Measurements from ENCODE around the gene PCDHGA6. TPM values are rescaled to one million over a fixed set of nuclear protein-coding genes. Genes with fewer than 3 reads are reported as not detected.
"Not testable (repeated sequence)": the region's sequence is repeated elsewhere in the genome, so short reads cannot be mapped to it uniquely, and the experiment has no call there.

Gene PCDHGA6
- total and polyA plus RNA-seq, 2 donors (not counting 1 experiment from before 2014, with no cell fraction given), result 3.9 to 4.8 TPM

- Histone ChIP-seq H3K27ac (ENCODE audit: insufficient read depth, low read length) (no peak within 1 kb of the TSS), H2AFZ (ENCODE audit: low read length) (no peak within 1 kb of the TSS), H3K79me2 (ENCODE audit: control insufficient read depth, insufficient read depth, low read length) (no peaks in the 10 kb centered on the region), H3K4me3 (replicated peaks in 1 of 4; ENCODE audit: control extremely low read depth in 1 of 4, insufficient read depth in 1 of 4, low read depth in 3 of 4, low read length in 4 of 4) (peak within 1 kb of the TSS in 2 of 4 experiments; percentile 16 to 21), H3K27me3 (ENCODE audit: control insufficient read depth, insufficient read depth, low read length) (no peaks in the 10 kb centered on the region), H3K36me3 (ENCODE audit: control insufficient read depth, insufficient read depth, low read length) (no peaks in the 10 kb centered on the region), H3K9ac (ENCODE audit: insufficient read depth, low read length) (no peak within 1 kb of the TSS), H3K4me2 (ENCODE audit: extremely low read depth, insufficient read depth, low read length) (no peak within 1 kb of the TSS), H3K9me3 (ENCODE audit: control insufficient read depth, insufficient read depth, low read depth, low read length) (peaks cover 4% of the 10 kb centered on the region), H3K4me1 (ENCODE audit: control insufficient read depth, extremely low read depth, insufficient read depth, low read length) (no peaks in the 10 kb centered on the region), H4K20me1 (ENCODE audit: control insufficient read depth, extremely low read depth, insufficient read depth, low read length) (no peaks in the 10 kb centered on the region)
- peak in 1 of 2 donors; percentile 13 for TF ChIP-seq CTCF (conservative IDR thresholded peaks at IDR 0.05 in 1 of 2, IDR thresholded peaks at IDR 0.05 in 1 of 2; ENCODE audit: low read depth in 1 of 2, low read length in 2 of 2)
- TF ChIP-seq EZH2 (IDR thresholded peaks at IDR 0.05; ENCODE audit: low read length, missing control alignments), result no peak
- peak in 1 of 2 donors; percentile 31 for DNase-seq (ENCODE audit: low read depth in 2 of 2)
These were observed 18.9 kb downstream of the PCDHGA6 start, which contains the start of gene PCDHGA8 for GRCh38 chr5:141392429-141393198. Gene PCDHGA8 (plus strand): TSS chr5:141392633. CDS start chr5:141392814, 181 bp downstream.

- H3K9me3 ChIP-seq (ENCODE audit: control insufficient read depth, insufficient read depth, low read depth, low read length), result peaks cover 4% of the 10 kb centered on the region
- H3K4me2 ChIP-seq (ENCODE audit: extremely low read depth, insufficient read depth, low read length), result no peak overlapping the region
- no peaks in the 10 kb centered on the region for H3K36me3 ChIP-seq (ENCODE audit: control insufficient read depth, insufficient read depth, low read length)
- no peaks in the 10 kb centered on the region for H3K4me1 ChIP-seq (ENCODE audit: control insufficient read depth, extremely low read depth, insufficient read depth, low read length)
- no peaks in the 10 kb centered on the region for H3K79me2 ChIP-seq (ENCODE audit: control insufficient read depth, insufficient read depth, low read length)
- H3K9ac ChIP-seq (ENCODE audit: insufficient read depth, low read length), result no peak overlapping the region
- H3K27ac ChIP-seq (ENCODE audit: insufficient read depth, low read length), result no peak overlapping the region
- no peak overlapping the region for H2AFZ ChIP-seq (ENCODE audit: low read length)
- no peak for TF ChIP-seq CTCF (conservative IDR thresholded peaks at IDR 0.05 in 1 of 2, IDR thresholded peaks at IDR 0.05 in 1 of 2; ENCODE audit: low read depth in 1 of 2, low read length in 2 of 2)
- TF ChIP-seq EZH2 (IDR thresholded peaks at IDR 0.05; ENCODE audit: low read length, missing control alignments), result no peak
- no peaks in the 10 kb centered on the region for H3K27me3 ChIP-seq (ENCODE audit: control insufficient read depth, insufficient read depth, low read length)
- no peak overlapping the region for H3K4me3 ChIP-seq (replicated peaks in 1 of 4; ENCODE audit: control extremely low read depth in 1 of 4, insufficient read depth in 1 of 4, low read depth in 3 of 4, low read length in 4 of 4)
- no peak for DNase-seq (ENCODE audit: low read depth in 2 of 2)
- no peaks in the 10 kb centered on the region for H4K20me1 ChIP-seq (ENCODE audit: control insufficient read depth, extremely low read depth, insufficient read depth, low read length)
These were observed 19.6 kb downstream of the PCDHGA6 start for GRCh38 chr5:141393267-141393666.

- not testable (repeated sequence) for H3K27me3 ChIP-seq (ENCODE audit: control insufficient read depth, insufficient read depth, low read length); H3K4me3 ChIP-seq (replicated peaks in 1 of 4; ENCODE audit: control extremely low read depth in 1 of 4, insufficient read depth in 1 of 4, low read depth in 3 of 4, low read length in 4 of 4)
These were observed 20.9 kb downstream of the PCDHGA6 start for GRCh38 chr5:141394401-141395187.

More at GRCh38 chr5:141394401-141395187, 20.9 kb downstream of the PCDHGA6 start:
- H3K36me3 ChIP-seq (ENCODE audit: control insufficient read depth, insufficient read depth, low read length); H3K4me2 ChIP-seq (ENCODE audit: extremely low read depth, insufficient read depth, low read length); H3K9me3 ChIP-seq (ENCODE audit: control insufficient read depth, insufficient read depth, low read depth, low read length); H4K20me1 ChIP-seq (ENCODE audit: control insufficient read depth, extremely low read depth, insufficient read depth, low read length); H3K79me2 ChIP-seq (ENCODE audit: control insufficient read depth, insufficient read depth, low read length); H2AFZ ChIP-seq (ENCODE audit: low read length); H3K9ac ChIP-seq (ENCODE audit: insufficient read depth, low read length); DNase-seq (ENCODE audit: low read depth in 2 of 2); H3K4me1 ChIP-seq (ENCODE audit: control insufficient read depth, extremely low read depth, insufficient read depth, low read length); H3K27ac ChIP-seq (ENCODE audit: insufficient read depth, low read length): not testable (repeated sequence)
